Naive B cell (primary cell): Measurements from ENCODE around the gene KRT16. TPM values are rescaled to one million over a fixed set of nuclear protein-coding genes. Genes with fewer than 3 reads are reported as not detected.
"Not testable (repeated sequence)": the region's sequence is repeated elsewhere in the genome, so short reads cannot be mapped to it uniquely, and the experiment has no call there.

Experiments used
- ATAC-seq, 2 donors: fragments of 150-1000 bp; cut with Tn5 transposase; 2 replicates each; pipeline ENCODE4 v1.10.0; 2021; ENCODE audit warnings: low read depth in 2 of 2, mild to moderate bottlenecking in 2 of 2, moderate library complexity in 2 of 2
- DNase-seq: peaks from one replicate; pipeline ENCODE4 v3.0.0; 2022
- H3K27ac Mint-ChIP-seq, 6 donors: one replicate each; pipeline ENCODE4 v1.8.0; 2020 to 2022; ENCODE audit warnings: mild to moderate bottlenecking in 6 of 6, mixed read lengths in 6 of 6, moderate library complexity in 5 of 6, inconsistent platforms in 2 of 6
- H3K27me3 Mint-ChIP-seq, 3 donors: one replicate each; pipeline ENCODE4 v1.8.0; 2021 to 2022; ENCODE audit warnings: mixed read lengths in 3 of 3, mild to moderate bottlenecking in 1 of 3
- H3K36me3 Mint-ChIP-seq, 2 donors: one replicate each; pipeline ENCODE4 v1.8.0; 2020 to 2022; ENCODE audit warnings: mixed read lengths in 2 of 2, inconsistent platforms in 1 of 2, mild to moderate bottlenecking in 1 of 2
- H3K4me1 Mint-ChIP-seq, 3 donors: one replicate each; pipeline ENCODE4 v1.8.0; 2020 to 2022; ENCODE audit warnings: mixed read lengths in 3 of 3, inconsistent platforms in 1 of 3, mild to moderate bottlenecking in 1 of 3, moderate library complexity in 1 of 3
- H3K4me3 Mint-ChIP-seq, 8 donors: one replicate each; pipeline ENCODE4 v1.8.0; 2020 to 2022; ENCODE audit warnings: mild to moderate bottlenecking in 8 of 8, mixed read lengths in 8 of 8, moderate library complexity in 8 of 8, inconsistent platforms in 2 of 8
- H3K9me3 Mint-ChIP-seq, 7 donors: one replicate each; pipeline ENCODE4 v1.8.0; 2020 to 2022; ENCODE audit warnings: mixed read lengths in 7 of 7, mild to moderate bottlenecking in 5 of 7, inconsistent platforms in 2 of 7, moderate library complexity in 1 of 7
- polyA plus RNA-seq, 6 donors: library from polyadenylated mRNA; unstranded; fragments of 300-500 nt; fragmentation: Illumina TruSeq; gene quantifications; one replicate each; pipeline ENCODE4 v1.2.3, GENCODE V29; 2021; ENCODE audit warnings: low read depth in 6 of 6

The KRT16 gene
- polyA plus RNA-seq, 6 donors from 2014 or later: not detected

DNA sequence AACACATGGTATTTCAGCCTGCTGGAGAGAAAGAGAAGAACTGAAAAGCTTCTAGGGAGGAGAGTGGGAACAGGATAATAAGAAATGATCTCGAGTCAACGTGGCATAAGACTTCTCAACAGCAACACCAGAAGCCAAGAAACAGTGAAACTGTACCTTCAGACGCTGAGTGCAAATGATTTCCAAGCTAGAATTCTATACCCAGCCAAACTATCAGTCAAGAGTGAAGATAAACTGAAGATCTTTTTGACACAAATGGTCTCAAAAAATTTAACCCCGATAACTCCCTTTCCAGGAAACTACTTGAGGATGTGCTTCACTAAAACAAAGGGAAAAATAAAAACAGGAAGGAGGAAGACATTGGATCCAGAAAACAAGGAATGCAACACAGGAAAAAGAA lies 5.6 kb downstream of the KRT16 start:
- Mint-ChIP-seq H3K9me3 (peaks cover 17 to 33% (median 27%) of the 10 kb centered on the region in 7 donors), H3K36me3 (peaks cover 9 to 23% of the 10 kb centered on the region in 2 donors), H3K27me3 (peaks cover 31 to 62% (median 44%) of the 10 kb centered on the region in 3 donors), H3K27ac (peak overlapping the region in 1 of 6 donors; percentile 31)
- H3K4me3 Mint-ChIP-seq, ATAC-seq, H3K4me1 Mint-ChIP-seq, DNase-seq: not testable (repeated sequence)

DNA sequence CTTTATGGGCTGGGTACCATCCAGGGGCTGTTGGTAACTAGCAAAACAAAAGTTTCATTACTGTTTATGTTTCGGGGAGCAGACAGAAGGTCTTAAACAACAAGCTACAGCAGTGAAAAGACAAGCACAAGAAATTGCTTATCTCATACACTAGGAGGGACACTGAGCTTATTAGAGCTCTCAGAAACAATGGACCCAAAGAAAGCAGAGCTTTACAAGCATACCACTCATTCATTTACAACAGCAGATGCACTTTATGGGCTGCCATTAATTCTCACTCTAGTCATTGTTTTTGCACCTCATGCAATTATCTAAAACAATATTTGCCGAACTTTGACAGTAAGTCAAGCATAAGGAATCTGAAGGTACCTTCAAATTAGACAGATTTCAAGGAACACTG lies 10.0 kb downstream of the KRT16 start:
- ATAC-seq (no peak), DNase-seq (no peak)
- Mint-ChIP-seq H3K36me3 (peaks cover 9 to 19% of the 10 kb centered on the region in 2 donors), H3K9me3 (peaks cover 16 to 30% (median 24%) of the 10 kb centered on the region in 7 donors), H3K27ac (no peak overlapping the region), H3K4me1 (no peaks in the 10 kb centered on the region), H3K27me3 (peaks cover 25 to 46% (median 38%) of the 10 kb centered on the region in 3 donors), H3K4me3 (no peak overlapping the region)

DNA sequence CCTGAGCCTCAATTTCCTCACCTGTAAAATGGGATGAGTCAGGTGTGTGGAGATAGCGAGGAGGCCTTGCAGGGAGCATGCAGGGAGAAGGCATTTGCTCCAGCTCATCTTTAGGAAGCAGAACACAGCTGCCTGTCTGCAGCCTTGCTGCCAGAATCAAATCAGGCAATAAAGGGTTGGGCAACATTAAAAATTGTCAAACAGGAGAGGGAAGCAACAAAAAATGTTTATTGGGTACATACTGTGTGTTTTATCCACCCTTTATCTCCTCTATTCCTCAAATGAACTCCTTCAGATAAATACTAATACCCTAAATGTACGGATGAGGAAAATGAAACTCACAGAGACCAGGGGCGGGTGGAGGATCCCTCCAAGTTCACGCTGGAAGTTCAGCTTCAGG lies 12.2 kb downstream of the KRT16 start:
- Mint-ChIP-seq H3K9me3 (peaks cover 0 to 9% (median 6%) of the 10 kb centered on the region in 7 donors), H3K4me3 (no peak overlapping the region), H3K27me3 (peaks cover 27 to 40% (median 35%) of the 10 kb centered on the region in 3 donors), H3K36me3 (no peaks in the 10 kb centered on the region), H3K4me1 (no peaks in the 10 kb centered on the region), H3K27ac (no peak overlapping the region)
- no peak for ATAC-seq
- DNase-seq: no peak

DNA sequence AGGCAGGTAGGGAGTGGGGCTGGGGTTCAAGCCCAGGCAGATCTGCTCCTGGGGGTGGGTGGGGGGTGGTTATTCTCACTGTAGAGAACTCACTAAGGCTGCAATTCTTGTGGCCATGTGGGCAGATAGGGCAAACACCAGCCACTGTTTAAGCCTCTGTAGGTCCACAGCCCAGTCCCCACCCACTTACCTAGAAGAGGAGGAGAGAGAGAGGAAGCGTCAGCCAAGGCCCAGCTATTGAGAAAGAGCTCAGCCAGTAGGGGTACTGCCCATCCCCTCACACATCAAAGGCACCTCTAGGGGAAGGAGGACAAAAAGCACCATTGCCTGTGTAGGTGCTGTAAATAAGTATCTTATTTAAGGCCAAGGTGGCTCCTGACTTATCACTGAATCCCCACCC lies 12.9 kb downstream of the KRT16 start:
- Mint-ChIP-seq H3K9me3 (peaks cover 0 to 9% (median 1%) of the 10 kb centered on the region in 7 donors), H3K27me3 (peaks cover 25 to 43% (median 42%) of the 10 kb centered on the region in 3 donors), H3K36me3 (no peaks in the 10 kb centered on the region), H3K4me3 (no peak overlapping the region), H3K27ac (no peak overlapping the region), H3K4me1 (no peaks in the 10 kb centered on the region)
- ATAC-seq: no peak
- DNase-seq: no peak

DNA sequence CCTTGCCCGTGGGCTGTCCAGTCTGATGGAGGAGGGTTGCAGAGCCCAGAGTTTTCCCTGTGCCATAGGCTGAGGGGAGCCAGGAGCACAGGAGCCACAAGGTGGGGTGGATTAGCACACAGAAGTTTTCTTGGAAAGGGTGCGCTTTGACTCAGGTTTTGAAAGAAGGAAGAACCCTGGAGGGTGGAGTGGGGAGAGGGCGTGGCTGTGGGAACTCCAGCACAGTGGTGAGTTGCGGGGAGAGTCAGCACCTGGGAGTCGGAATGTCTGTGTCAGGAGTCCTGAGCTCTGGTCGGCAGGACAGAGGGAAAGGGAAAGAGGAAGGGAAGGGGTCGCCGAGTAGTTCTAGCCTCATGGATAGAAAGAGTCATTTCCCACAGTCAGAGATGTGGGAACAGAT lies 17.0 kb downstream of the KRT16 start:
- Mint-ChIP-seq H3K4me3 (no peak overlapping the region), H3K36me3 (no peaks in the 10 kb centered on the region), H3K27ac (no peak overlapping the region), H3K27me3 (peaks cover 26 to 35% (median 35%) of the 10 kb centered on the region in 3 donors), H3K4me1 (no peaks in the 10 kb centered on the region), H3K9me3 (peaks cover 0 to 9% (median 0%) of the 10 kb centered on the region in 7 donors)
- ATAC-seq (no peak), DNase-seq (no peak)

DNA sequence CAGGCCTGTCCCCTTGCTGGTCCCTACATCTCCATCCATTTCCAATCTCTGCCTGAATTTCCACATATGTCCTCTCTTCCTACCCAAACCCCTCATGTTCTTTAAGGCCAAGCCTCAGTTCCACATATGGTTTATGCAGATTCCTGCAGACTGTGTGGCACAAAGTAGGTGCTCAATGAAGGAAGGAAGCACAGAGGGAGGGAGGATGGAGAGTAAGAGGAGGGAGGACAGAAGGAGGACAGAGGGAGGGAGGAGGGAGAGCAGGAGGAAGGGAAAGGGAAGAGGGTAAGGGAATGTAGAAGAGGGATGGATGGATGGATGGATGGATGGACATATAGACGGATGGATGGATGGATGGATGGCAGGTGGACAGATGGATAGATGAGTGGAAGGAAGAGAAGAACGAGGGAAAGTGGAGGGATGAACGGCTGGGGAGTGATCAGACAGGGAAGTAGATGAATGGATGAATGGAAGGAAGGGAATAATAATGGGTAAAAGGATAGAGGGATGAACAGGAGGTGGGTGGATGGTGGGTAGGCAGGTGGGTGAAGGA lies 18.1 kb downstream of the KRT16 start:
- no peak overlapping the region for H3K27ac Mint-ChIP-seq
- H3K4me1 Mint-ChIP-seq: no peaks in the 10 kb centered on the region
- no peak overlapping the region for H3K4me3 Mint-ChIP-seq
- DNase-seq: no peak
- peaks cover 0 to 9% (median 0%) of the 10 kb centered on the region in 7 donors for H3K9me3 Mint-ChIP-seq
- no peak for ATAC-seq
- H3K27me3 Mint-ChIP-seq: peaks cover 26 to 46% (median 37%) of the 10 kb centered on the region in 3 donors
- H3K36me3 Mint-ChIP-seq: no peaks in the 10 kb centered on the region

DNA sequence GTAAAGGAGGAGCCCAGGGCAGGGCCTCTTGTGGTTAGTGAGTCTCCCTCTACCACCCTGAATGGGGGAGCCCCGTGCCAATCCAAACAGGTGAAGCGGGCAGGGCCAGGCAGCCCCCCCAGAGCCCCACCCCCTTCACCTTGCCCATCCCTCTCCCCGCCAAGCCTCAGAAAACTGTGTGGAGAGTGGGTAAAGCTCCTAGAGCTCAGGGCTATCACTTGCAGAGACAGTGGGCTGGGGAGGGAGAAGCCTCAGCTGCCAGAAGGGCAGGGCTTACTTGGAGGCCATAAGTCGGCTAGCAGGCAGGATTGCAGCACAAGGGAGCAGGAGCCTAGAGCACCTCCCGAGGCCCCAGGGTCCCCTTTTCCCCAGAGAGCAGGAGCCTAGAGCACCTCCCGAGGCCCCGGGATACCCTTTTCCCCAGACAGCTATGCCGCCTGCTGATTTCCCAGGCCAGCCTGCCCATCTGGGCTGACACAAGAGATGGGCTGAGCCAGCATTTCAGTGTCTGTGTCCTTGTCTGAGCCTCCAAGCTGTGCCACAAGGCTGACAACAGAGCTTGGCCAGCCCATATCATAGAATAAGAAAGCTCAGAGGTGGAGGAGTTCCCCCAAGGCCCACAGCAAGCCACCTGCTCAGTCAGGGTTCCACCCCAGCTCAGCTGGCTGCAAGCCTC lies 19.1 kb downstream of the KRT16 start:
- H3K27me3 Mint-ChIP-seq: peaks cover 26 to 49% (median 45%) of the 10 kb centered on the region in 3 donors
- ATAC-seq: no peak

DNA sequence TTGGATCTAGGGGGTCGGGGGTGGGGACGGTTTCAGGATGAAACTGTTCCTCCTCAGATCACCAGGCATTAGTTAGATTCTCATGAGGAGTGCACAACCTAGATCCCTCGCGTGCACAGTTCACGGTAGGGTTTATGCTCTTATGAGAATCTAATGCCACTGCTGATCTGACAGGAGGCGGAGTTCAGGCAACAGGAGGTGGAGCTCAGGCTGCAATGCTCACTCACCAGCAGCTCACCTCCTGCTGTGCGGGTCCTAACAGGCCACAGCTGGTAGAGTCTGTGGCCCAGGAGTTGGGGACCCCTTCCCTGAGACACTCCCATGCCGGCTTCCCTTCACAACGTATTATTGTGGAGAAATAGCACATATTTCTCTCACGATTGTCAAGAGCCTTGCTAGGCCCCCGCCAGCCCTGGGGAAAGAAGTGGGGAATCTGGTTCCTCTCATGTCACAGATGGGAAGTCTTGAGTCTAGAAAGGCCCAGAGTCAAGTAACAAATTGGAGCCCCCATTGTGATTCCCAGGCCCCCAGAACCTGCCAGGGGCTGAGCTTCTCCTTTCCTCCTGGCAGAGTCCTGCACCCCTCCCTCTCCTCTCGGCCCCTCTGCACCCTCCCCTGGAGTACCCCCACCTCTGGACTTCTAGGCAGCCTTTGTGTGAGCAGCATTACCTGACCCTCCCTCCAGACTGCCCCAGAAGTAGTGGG lies 19.8 kb downstream of the KRT16 start:
- peaks cover 0 to 1% (median 0%) of the 10 kb centered on the region in 7 donors for H3K9me3 Mint-ChIP-seq
- H3K27ac Mint-ChIP-seq: no peak overlapping the region
- no peak for ATAC-seq
- H3K4me3 Mint-ChIP-seq: no peak overlapping the region
- DNase-seq: no peak
- no peaks in the 10 kb centered on the region for H3K4me1 Mint-ChIP-seq
- no peaks in the 10 kb centered on the region for H3K36me3 Mint-ChIP-seq
- H3K27me3 Mint-ChIP-seq: peaks cover 26 to 49% (median 45%) of the 10 kb centered on the region in 3 donors

More for the DNA sequence above, 19.1 kb downstream of the KRT16 start:
- no peaks in the 10 kb centered on the region for H3K4me1 Mint-ChIP-seq
- H3K4me3 Mint-ChIP-seq: no peak overlapping the region
- no peak for DNase-seq
- no peaks in the 10 kb centered on the region for H3K36me3 Mint-ChIP-seq
- H3K27ac Mint-ChIP-seq: no peak overlapping the region
- H3K9me3 Mint-ChIP-seq: peaks cover 0 to 4% (median 0%) of the 10 kb centered on the region in 7 donors

DNA sequence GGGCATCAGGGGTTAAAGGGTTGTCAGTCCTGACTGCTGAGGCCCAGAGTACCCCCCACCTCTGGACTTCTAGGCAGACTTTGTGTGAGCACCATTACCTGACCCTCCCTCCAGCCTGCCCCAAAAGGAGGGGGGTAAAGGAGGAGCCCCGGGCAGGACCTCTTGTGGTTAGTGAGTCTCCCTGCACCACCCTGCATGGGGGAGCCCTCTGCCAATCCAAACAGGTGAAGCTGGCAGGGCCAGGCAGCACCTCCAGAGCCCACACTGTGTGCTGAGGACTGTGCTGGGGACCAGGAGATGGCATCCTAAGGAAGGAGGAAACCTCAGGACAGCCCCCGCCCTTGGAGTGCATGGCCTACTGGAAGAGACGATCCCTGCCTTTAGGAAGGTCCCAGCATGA lies 23.3 kb downstream of the KRT16 start:
- Mint-ChIP-seq H3K9me3 (no peaks in the 10 kb centered on the region), H3K27ac (no peak overlapping the region), H3K36me3 (no peaks in the 10 kb centered on the region), H3K4me3 (no peak overlapping the region), H3K27me3 (peaks cover 14 to 37% (median 30%) of the 10 kb centered on the region in 3 donors), H3K4me1 (no peaks in the 10 kb centered on the region)
- ATAC-seq (no peak), DNase-seq (no peak)

DNA sequence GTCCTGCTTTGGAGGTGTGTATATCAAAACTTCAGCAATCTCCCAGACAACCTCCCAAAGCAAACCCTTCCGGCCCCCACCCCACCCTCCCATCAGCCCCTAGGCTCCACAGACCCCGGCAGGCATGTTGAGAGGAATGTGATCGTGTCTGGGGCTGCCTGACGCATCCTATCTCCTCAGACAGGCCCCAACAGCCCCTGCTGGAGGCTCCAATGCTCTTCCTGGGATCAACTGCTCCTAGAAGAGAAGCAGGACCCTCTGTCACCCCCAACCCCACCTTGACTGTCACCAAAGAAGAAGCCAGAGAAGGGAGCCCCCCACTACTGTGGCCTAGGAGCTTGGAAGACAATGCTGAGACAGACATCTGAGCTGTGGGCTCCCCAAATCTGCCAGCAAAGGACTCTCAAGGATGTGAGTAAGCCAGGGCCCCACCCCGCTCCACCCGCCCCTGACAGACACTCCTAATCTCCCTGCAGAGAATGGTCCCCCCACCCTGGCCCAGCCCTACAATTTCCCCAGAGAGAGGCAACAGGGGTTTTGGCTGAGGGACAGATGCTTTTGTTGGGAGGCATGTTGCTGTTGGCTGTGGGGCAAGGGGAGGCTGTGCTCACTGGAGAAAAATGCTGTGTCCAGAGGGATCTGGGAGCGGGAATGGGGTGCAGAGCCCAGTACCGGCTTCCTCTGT lies 24.3 kb downstream of the KRT16 start:
- Mint-ChIP-seq H3K9me3 (no peaks in the 10 kb centered on the region), H3K27me3 (peaks cover 17 to 43% (median 31%) of the 10 kb centered on the region in 3 donors), H3K27ac (no peak overlapping the region), H3K4me1 (no peaks in the 10 kb centered on the region), H3K36me3 (no peaks in the 10 kb centered on the region), H3K4me3 (no peak overlapping the region)
- ATAC-seq (no peak), DNase-seq (no peak)

DNA sequence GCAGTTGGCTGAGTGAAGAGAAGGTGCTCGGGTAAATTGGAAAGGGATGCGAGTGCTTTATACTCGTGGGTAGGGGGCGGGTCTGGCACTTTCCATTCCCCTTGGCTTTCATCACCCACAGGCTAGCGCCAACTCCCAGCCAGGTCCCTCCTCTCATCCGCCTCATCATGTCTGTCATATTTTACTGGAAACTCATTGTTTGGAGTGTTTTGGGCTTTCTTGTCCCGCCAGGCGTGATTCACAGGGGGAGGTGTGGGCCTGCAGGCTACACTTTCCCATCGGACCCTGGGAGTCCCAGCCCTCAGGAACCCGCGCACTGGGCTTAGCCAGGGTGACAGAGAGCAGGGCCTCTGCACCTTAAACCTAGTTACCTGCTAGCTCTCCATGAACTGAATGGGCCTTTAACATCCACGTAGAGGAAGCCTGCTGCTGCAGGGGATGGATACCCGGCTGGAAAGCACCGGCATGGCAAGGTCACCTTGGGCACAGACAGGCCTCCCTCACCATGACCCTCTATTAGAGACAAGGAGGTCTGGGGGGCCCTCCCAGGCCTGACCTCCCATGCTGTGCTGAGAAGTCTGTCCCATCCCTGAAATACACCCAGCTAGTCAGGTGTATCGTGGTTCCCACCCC lies 25.6 kb downstream of the KRT16 start, which contains the start of gene KRT14:
KRT14 (minus strand) TSS at position 33 of the 633 bp plus-strand sequence. CDS start 61 bp downstream, outside the sequence.
- no peaks in the 10 kb centered on the region for H3K36me3 Mint-ChIP-seq
- peak within 1 kb of the TSS in 1 of 8 donors; percentile 47 for H3K4me3 Mint-ChIP-seq
- ATAC-seq: no peak
- H3K27ac Mint-ChIP-seq: no peak within 1 kb of the TSS
- H3K27me3 Mint-ChIP-seq: peaks cover 15 to 54% (median 41%) of the 10 kb centered on the region in 3 donors
- H3K4me1 Mint-ChIP-seq: no peaks in the 10 kb centered on the region
- DNase-seq: no peak
- H3K9me3 Mint-ChIP-seq: no peaks in the 10 kb centered on the region

DNA sequence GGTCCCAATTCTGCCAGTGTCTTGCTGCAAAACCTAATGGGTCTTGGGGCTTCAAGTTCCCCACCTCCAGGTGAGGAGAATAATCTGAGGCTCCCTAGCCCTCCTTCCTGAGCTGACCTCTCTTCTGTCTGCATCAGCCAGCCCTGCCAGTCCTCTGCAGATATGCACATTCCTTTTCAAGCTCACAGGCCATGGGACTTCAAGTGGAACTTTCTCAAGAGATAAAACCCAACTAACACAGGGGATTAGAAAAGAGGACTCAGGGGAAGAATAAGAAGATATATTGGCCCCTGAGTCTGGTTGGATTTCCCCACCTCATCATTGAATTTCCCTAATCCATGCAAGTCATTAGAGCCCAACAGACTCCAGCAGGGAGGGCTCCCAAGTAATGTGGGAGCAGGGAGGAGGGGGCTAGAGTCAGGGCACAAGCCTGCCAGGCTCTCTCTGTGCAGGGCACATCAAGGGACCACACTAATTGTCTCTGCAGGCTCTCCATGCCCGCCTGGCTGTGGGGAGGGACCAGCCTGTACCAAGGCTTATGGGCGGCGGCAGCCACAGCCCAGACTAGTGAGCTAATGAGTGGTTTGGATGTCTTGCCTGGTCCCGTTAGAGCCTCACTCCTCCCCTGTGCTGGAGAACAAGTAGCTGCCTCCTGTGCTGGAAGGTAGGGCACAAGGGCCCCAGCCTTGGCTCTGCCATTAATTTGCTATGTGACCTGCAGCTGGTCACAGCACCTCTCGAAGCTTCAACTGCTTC lies 27.1 kb downstream of the KRT16 start:
- H3K27ac Mint-ChIP-seq: no peak overlapping the region
- ATAC-seq (no peak), DNase-seq (no peak)
- H3K27me3 Mint-ChIP-seq: peaks cover 9 to 54% (median 46%) of the 10 kb centered on the region in 3 donors
- no peaks in the 10 kb centered on the region for H3K9me3 Mint-ChIP-seq
- H3K4me3 Mint-ChIP-seq: no peak overlapping the region
- no peaks in the 10 kb centered on the region for H3K4me1 Mint-ChIP-seq
- H3K36me3 Mint-ChIP-seq: no peaks in the 10 kb centered on the region
